ENCODE data around the gene FRAS1. TPM values are rescaled to one million over a fixed set of nuclear protein-coding genes. Genes with fewer than 3 reads are reported as not detected.
A peak's percentile ranks its signal among the peaks of the same experiment; 100 is the strongest.

Gene FRAS1
- total and polyA plus RNA-seq, 9 of the 15 experiments (the other 6 are each of a cell fraction or from before 2014, with no cell fraction given): under 0.01 to 0.11 (median 0.04) TPM; not detected in 2

DNA sequence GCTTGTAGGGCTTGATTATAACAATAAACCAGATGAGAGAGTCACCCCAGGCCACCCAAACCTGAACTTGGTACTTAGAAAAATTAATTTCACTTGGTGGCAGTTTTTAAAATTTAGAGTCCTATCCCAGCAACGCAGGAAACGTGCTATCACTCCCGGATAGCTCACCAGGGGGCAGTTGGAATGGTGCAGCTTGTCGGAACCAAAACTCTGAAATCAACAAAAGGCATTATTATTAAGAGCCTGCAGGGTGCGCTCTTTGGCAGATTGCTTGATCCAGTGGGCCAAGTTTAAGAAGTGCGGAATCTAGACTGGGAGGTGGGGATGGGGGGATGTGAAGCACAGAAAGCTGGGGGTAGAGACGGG is 2.4 kb downstream of the FRAS1 start (continued):
- TF ChIP-seq CTCFL (IDR thresholded peaks at IDR 0.05; ENCODE audit: borderline replicate concordance, insufficient read depth, low read depth, low read length, poor library complexity, severe bottlenecking): peak; percentile 27
- no peak for TF ChIP-seq CBX3 (IDR thresholded peaks at IDR 0.05; ENCODE audit: borderline replicate concordance in 1 of 2, low read length in 2 of 2)
- TF ChIP-seq ZNF24 (IDR thresholded peaks at IDR 0.05): no peak
- no peak for TF ChIP-seq TCF7 (IDR thresholded peaks at IDR 0.05; ENCODE audit: borderline replicate concordance)
- no peak for TF ChIP-seq PYGO2 (tag; IDR thresholded peaks at IDR 0.05)
- TF ChIP-seq, protein P1, sequence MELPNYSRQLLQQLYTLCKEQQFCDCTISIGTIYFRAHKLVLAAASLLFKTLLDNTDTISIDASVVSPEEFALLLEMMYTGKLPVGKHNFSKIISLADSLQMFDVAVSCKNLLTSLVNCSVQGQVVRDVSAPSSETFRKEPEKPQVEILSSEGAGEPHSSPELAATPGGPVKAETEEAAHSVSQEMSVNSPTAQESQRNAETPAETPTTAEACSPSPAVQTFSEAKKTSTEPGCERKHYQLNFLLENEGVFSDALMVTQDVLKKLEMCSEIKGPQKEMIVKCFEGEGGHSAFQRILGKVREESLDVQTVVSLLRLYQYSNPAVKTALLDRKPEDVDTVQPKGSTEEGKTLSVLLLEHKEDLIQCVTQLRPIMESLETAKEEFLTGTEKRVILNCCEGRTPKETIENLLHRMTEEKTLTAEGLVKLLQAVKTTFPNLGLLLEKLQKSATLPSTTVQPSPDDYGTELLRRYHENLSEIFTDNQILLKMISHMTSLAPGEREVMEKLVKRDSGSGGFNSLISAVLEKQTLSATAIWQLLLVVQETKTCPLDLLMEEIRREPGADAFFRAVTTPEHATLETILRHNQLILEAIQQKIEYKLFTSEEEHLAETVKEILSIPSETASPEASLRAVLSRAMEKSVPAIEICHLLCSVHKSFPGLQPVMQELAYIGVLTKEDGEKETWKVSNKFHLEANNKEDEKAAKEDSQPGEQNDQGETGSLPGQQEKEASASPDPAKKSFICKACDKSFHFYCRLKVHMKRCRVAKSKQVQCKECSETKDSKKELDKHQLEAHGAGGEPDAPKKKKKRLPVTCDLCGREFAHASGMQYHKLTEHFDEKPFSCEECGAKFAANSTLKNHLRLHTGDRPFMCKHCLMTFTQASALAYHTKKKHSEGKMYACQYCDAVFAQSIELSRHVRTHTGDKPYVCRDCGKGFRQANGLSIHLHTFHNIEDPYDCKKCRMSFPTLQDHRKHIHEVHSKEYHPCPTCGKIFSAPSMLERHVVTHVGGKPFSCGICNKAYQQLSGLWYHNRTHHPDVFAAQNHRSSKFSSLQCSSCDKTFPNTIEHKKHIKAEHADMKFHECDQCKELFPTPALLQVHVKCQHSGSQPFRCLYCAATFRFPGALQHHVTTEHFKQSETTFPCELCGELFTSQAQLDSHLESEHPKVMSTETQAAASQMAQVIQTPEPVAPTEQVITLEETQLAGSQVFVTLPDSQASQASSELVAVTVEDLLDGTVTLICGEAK (IDR thresholded peaks at IDR 0.05): peak; percentile 9
- TF ChIP-seq, protein P1 (CRISPR knock-in tag; IDR thresholded peaks at IDR 0.05): no peak
- TF ChIP-seq SREBF1 (IDR thresholded peaks at IDR 0.05; ENCODE audit: borderline replicate concordance, low read depth, low read length): no peak
- TF ChIP-seq, protein P2, sequence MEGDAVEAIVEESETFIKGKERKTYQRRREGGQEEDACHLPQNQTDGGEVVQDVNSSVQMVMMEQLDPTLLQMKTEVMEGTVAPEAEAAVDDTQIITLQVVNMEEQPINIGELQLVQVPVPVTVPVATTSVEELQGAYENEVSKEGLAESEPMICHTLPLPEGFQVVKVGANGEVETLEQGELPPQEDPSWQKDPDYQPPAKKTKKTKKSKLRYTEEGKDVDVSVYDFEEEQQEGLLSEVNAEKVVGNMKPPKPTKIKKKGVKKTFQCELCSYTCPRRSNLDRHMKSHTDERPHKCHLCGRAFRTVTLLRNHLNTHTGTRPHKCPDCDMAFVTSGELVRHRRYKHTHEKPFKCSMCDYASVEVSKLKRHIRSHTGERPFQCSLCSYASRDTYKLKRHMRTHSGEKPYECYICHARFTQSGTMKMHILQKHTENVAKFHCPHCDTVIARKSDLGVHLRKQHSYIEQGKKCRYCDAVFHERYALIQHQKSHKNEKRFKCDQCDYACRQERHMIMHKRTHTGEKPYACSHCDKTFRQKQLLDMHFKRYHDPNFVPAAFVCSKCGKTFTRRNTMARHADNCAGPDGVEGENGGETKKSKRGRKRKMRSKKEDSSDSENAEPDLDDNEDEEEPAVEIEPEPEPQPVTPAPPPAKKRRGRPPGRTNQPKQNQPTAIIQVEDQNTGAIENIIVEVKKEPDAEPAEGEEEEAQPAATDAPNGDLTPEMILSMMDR (IDR thresholded peaks at IDR 0.05 in 2 of 3, conservative IDR thresholded peaks at IDR 0.05 in 1 of 3; ENCODE audit: insufficient read depth in 2 of 3, low read depth in 1 of 3, low read length in 3 of 3): peak; percentile 67 to 91 (median 90)
